GM18520 (cell line): ENCODE data around the gene CCDC18.

Experiments
- ATAC-seq: cut with Tn5 transposase; IDR thresholded peaks from one replicate; pipeline ENCODE4 v1.9.1; 2021; ENCODE audit not compliant: unreplicated experiment

The CCDC18 gene

DNA sequence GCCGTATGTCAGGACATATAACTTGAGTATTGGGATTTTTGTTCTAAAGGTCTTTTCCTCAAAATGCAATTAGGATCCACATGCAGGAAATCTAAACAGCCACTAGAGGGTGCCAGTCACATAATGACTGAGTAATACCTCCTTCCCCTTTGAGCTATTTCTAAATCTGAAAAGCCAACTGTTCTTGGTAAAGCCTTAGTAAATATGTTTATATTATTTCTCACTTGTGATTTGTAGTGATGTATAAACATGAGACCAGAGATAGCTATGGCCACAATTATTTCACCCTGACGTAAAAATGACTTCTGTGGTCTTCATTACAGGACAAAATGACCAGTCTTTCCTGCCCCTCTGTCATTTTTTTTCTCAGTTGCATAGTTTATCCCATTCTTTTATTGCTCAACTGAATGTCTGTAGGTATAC lies 124.2 kb downstream of the CCDC18 start:
- ATAC-seq, result no peak

DNA sequence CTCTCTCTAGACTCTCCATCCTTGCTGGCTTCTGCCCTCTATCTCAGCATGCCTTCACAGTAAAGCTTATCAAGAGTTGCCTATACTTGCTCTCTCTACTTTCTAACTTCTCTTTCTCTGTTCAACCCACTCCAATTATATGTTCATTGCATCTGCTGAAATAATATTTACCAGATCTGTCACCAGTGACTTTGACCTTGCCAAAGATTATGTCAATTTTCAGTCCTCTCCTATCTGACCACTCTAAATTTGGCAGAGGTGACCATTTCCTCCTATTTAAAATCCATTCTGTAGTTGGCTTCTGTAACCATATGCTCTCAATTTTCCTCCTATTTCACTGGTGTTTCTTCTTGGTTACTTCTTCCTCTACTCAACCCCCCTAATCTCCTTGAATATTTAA lies 126.4 kb downstream of the CCDC18 start:
- ATAC-seq, result no peak

GRCh38 chr1:93313026-93313425 lies 132.5 kb downstream of the CCDC18 start:
- ATAC-seq, result no peak

DNA sequence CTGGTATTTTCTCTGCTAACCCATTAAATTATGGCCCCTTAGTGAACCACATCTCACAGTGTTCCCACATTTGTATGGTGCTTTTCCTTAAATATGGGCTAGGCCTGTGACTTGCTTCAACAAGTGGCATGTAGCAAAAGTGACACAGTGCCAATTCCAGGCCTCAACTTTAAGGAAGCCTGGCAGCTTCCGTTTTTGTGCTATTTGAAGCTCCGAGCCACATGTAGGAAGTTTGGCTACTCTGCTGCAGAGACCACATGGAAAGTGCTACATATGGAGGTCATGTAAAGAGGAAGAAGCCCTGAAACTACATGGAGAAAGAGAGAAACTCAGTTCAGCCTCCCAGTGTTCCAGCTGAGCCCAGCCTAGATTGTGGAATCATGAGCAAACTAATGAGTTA lies 136.7 kb downstream of the CCDC18 start:
- no peak for ATAC-seq

GRCh38 chr1:93317943-93318342 lies 137.4 kb downstream of the CCDC18 start:
- no peak for ATAC-seq

DNA sequence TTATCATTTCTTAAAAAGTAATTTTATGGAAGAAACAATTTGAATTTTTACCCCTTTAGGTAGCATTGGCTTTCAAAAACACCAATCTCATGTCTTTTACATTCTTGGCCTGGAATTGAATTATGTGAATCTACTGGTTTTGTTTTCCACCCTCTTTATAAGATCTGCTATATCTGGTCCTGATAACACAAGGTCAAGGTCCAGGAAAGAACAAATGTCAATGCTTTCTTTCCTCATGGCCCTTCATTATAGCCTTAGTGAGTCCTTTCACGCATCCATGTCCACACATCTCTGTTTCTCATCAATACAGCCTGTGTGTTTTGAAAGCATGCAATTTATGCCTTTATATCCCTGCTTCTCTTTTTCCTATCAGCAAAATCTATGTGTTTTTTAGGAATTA lies 141.2 kb downstream of the CCDC18 start:
- ATAC-seq, result no peak

DNA sequence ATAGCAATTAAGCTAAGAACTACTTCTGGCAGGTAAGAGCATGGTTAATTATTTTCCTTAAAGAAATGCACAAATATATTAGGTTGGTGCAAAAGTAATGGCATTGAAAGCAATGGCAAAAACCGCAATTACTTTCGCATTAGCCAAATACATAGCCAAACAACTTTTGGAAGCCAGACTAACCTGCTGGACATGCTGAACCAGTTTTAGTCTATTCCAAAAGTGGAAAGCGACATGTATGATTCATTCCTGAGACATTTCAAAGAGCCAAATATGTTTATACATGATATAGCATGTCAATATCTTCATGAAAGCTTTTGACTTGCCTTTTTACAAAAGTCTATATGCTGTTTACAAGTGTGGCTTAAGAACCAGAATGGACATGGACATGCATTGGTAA lies 141.8 kb downstream of the CCDC18 start:
- no peak for ATAC-seq

- ATAC-seq, result no peak
Measured at GRCh38 chr1:93323185-93323820, 142.8 kb downstream of the CCDC18 start.

DNA sequence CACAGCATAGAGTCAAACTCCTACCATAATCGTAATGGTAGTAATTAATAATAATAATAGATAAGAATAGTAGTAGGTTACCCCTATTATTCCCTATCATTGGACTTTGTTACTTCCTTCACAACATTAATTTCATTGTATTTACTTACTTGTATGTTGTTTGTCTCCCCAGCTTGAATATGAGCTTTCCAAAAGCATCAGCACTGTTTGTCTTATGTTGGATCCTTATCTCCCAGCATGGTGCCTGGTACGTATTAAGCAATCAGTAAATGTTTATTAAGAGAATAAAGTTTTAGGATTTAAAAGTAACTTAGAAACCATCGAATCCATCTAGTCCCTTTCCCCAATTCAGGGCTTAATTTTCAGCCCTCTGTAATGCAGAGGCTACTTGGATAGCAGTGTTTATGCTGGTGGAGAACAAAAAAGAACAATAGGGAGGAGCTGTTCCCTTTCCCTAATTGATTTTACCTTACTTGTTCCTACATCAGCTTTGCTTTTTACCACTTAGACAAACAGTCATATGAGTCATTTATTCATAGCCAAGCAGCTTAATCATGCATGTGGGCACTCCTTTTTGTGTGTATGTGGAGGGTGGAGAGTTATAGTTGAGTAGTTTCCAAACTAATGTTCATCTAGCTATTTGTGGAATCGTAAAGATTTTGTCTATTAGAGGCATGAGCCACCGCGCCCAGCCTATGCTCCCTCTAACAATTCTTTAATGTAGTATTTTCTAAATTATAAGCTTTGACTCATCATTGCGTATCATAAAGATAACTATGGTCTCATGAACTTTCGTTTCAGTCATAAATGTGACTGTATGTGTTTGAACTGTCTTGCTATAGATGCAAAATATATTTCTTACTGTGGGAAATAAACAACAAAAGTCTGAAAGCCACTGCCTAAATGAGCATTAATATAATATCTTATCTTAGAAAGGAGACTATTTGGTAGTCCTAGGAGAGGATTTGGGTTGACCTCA lies 144.3 kb downstream of the CCDC18 start:
- ATAC-seq, result no peak
